HG03095 (cell line): Measurements from ENCODE around the gene ZNF616.

Experiments used
- ATAC-seq: cut with Tn5 transposase; IDR thresholded peaks from one replicate; pipeline ENCODE4 v1.9.1; 2021; ENCODE audit warnings: moderate library complexity; ENCODE audit not compliant: unreplicated experiment

ZNF616 gene

DNA sequence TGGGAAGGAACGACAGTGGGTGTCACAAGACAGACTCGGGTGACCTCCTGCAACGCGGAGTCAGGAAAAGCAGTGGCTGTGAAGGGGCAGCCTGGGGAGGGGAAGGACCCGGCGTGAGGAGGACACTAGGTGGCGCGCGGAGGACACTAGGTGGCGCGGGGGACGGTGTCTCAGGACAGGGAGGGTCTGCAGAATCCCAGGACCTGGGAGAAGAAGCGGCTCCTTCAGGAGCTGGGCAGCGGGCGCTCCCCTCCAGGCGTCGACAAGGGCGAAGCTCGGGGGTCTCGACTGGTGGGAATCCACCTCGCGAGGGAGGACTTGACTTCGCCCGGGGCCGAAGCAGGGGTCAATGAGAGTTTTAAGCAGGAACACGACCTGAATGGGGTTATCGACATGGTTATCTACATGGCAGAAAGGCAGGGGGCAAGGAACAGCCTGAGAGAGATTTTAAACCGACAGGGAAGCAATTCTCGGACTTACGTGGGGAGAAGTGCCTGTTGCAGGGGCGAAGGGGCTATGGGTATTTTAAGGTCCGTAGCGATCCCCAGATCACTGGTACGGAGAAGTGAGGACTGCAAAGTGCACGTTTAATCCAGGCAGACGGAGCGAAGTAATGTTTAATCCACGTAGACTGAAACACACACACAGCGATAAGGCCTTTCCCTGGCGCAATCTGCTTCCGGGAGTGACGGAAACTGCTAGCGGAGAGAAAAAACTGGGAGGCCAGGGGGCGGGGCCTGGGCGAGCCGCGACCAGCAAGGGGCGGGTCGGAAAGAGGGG is at the start of gene ZNF616:
ZNF616 (minus strand) TSS at position 687 of the 780 bp plus-strand sequence. CDS start 9,426 bp downstream, outside the sequence.
- ATAC-seq = no peak

- ATAC-seq = no peak
Observed at GRCh38 chr19:52188822-52189734, 49.3 kb upstream of the ZNF616 start.

DNA sequence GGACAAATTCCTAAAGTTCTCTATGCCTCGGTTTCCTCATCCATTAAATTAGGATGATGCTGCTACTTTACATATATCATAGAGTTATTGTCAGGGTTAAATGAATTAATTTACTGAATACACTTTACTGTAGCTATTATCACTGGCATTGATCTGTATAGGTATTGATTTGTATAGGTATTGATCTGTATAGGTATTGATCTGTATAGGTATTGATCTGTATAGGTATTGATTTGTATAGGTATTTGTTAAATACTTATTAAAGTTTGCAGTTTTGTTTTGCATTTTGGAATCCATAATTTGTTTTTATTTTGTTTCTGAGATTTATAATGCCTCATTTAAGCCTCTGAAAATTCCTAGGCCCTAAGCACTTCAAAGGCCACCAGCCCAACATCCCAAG is 47.7 kb upstream of the ZNF616 start:
- no peak for ATAC-seq

- ATAC-seq = no peak
Observed at GRCh38 chr19:52176574-52176973, 36.8 kb upstream of the ZNF616 start.

DNA sequence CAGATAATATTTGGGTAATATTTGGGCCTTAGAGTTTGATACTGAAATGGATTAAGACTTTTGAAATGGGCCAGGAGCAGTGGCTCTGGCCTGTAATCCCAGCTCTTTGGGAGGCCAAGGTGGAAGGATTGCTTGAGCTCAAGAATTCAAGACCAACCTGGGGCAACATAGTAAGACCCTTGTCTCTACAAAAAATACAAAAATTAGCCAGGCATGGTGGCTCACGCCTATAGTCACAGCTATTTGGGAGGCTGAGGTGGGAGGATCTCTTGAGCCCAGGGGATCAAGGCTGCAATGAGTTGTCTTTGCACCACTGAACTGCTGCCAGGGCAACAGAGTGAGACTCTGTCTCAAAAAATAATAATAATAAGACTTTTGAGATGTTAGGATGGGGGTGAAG is 32.6 kb upstream of the ZNF616 start:
- no peak for ATAC-seq

GRCh38 chr19:52171321-52172169 is 31.8 kb upstream of the ZNF616 start, which contains the start of gene ZNF836:
TSS of gene ZNF836 (minus strand) at chr19:52171621. CDS start at chr19:52168072, 3,549 bp downstream.
- ATAC-seq = peak; percentile 86

- ATAC-seq = peak; percentile 16
Observed at GRCh38 chr19:52170863-52171320, 31.2 kb upstream of the ZNF616 start.

DNA sequence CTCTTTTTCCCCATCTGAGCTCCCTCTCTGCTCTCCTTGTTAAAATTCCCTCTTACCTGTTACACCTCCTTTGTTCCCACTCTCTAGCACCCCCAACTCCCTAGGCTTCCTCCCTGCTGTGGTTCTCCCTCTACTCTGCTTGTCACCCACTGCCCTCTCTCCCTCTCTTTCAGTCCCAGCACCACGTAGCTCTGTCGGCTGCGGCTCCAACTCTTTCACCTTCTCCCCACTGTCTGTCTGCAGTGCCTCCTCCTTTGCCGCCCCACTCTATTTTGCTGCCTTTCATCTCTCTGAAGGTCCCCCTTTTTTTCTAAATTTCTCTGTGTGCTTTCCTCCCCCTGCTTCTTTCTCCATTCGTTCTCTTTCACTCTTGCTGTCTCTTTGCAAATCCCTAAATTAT is 30.6 kb upstream of the ZNF616 start:
- ATAC-seq = no peak

DNA sequence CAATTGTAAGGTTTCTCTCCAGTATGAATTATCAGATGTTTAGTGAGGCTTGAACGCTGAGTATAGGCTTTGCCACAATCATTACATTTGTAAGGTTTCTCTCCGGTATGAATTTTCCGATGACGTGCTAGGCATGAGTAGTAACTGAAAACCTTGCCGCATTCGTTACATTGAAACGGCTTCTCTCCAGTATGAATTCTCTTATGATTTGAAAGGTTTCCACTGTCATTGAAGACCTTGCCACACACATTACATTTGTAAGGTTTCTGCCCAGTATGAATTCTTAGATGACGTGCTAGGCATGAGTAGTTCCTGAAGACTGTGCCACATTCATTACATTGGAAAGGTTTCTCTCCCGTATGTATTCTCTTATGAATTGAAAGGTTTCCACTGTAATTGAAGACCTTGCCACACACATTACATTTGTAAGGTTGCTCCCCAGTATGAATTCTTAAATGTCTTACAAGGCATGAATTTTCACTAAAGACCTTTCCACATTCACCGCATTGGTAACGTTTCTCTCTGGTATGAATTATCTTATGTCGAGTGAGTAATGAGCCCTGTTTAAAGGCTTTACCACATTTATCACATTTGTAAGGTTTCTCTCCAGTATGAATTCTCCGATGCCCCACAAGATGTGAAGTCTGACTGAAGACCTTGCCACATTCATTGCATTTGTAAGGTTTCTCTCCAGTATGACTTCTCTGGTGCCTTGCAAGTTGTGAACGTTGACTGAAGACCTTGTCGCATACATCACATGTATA is 16.0 kb upstream of the ZNF616 start:
- no peak for ATAC-seq

- no peak for ATAC-seq
Observed at GRCh38 chr19:52148256-52148655, 8.5 kb upstream of the ZNF616 start.

GRCh38 chr19:52142001-52142595 is 2.4 kb upstream of the ZNF616 start:
- ATAC-seq = no peak

GRCh38 chr19:52141203-52141602 is 1.5 kb upstream of the ZNF616 start:
- no peak for ATAC-seq

DNA sequence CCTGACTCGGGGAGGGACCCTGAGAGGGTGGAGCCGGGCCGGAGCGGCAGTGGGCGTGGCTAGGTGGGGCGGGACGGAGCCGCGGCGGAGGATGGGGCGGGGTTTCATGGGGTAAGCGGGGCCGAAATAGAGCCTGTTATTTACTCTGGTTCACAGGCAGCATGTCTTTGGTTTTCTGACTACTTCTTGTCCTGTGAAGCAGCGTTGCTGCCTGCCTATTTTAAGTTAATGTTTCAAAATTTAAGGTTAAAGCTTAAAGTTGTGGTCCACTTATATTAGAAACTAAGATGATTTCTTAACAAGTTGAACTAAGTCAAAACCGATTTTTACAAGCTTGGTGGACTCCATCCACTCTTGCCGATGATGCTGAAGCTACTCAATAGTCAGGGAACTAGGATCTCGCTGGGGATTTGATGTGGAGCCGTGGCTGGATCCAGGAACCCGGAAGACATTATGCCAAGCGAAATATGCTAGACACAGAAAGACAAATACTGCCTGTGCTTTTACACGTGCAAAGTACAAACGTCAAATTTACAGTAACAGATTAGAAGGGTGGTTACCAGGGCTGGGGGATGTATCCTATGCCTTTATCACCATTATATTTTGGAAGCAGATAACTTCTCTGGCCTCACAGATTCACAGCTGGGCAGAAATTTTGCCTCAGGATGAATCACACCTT is 433 bp upstream of the ZNF616 start:
- ATAC-seq = peak; percentile 93

- ATAC-seq = no peak
Observed at GRCh38 chr19:52138983-52139251, 821 bp downstream of the ZNF616 start.

DNA sequence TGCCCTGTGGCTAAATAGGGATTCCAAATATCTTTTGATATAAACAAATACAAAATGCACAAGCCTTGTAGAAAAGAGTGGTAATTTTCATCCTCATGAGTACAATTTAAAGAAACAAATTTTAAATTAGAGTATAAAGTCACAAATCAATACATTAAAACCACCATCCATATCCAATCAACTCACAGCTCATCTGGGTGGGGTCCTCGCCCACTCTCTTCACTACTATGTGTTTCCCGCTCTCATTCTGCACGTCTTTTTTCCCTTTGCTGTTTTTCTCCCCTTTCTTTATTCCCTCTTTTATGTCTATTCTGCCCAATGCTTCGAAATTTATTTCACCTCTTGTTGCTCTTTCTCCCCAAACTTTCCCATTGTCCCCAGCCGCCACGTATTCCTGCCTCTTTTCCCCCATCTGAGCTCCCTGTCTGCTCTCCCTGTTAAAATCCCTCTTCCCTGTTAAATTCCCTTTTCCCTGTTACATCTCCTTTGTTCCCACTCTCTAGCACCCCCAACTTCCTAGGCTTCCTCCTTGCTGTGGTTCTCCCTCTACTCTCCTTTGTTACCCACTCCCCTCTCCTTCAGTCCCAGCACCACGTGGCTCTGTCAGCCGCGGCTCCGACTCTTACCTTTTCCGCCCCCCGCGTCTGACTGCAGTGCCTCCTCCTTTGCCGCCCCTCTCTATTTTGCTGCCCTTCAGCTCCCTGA is 1.3 kb downstream of the ZNF616 start:
- ATAC-seq = no peak

- ATAC-seq = no peak
Observed at GRCh38 chr19:52120286-52120685, 19.5 kb downstream of the ZNF616 start.

- no peak for ATAC-seq
Observed at GRCh38 chr19:52115526-52116053, 24.1 kb downstream of the ZNF616 start.

DNA sequence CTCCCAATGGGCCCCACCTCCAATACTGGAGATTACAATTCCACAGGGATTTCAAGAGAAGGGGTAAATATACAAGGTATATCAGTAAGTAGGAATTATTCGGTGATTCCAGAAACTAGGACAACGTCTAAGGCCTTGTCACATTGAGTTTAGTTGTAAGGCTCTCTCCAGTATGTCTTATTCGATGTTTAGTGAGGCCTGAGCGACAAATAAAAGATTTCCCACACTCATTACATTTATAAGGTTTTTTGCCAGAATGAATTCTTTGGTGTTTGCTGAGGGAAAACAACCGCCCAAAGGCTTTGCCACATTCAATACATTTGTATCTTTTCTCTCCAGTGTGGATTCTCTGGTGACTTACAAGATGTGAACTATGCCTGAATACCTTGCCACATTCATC is 25.0 kb downstream of the ZNF616 start:
- no peak for ATAC-seq
